Kidney (tissue), 14 donors: Measurements from ENCODE around the gene ZC3HAV1L. TPM values are rescaled to one million over a fixed set of nuclear protein-coding genes. Genes with fewer than 3 reads are reported as not detected.

Source experiments
- DNase-seq, 5 donors: peaks; one replicate each; pipeline ENCODE4 v3.0.0-alpha.2; 2013 to 2020
- FAIRE-seq: peaks from 2 replicates; lab custom pipeline; 2012; peaks lifted over from hg19 to GRCh38; lab: Jason Lieb, UNC
- H3K27ac ChIP-seq, 2 donors: one replicate each; pipeline ENCODE4 v1.7.0; 2013; ENCODE audit warnings: low read depth in 2 of 2, low read length in 2 of 2, inconsistent platforms in 1 of 2
- H3K27me3 ChIP-seq: one replicate; pipeline ENCODE4 v1.7.1; 2013; ENCODE audit warnings: low read length, inconsistent platforms; ENCODE audit not compliant: control insufficient read depth, insufficient read depth
- H3K36me3 ChIP-seq, 3 donors: one replicate each; pipeline versions ENCODE4 v1.7.0 to v1.7.1; 2013; ENCODE audit warnings: low read length in 3 of 3, control low read depth in 1 of 3, inconsistent platforms in 1 of 3; ENCODE audit not compliant: insufficient read depth in 3 of 3, control insufficient read depth in 2 of 3
- H3K4me1 ChIP-seq, 3 donors: one replicate each; pipeline versions ENCODE4 v1.7.0 to v1.7.1; 2013; ENCODE audit warnings: low read length in 3 of 3, inconsistent platforms in 1 of 3, low read depth in 1 of 3; ENCODE audit not compliant: control insufficient read depth in 2 of 3, insufficient read depth in 2 of 3
- H3K4me3 ChIP-seq, 3 donors: one replicate each; pipeline versions ENCODE4 v1.7.0 to v1.8.1; 2013; ENCODE audit warnings: low read length in 3 of 3, control low read depth in 1 of 3, inconsistent platforms in 1 of 3
- H3K9ac ChIP-seq, 3 donors: one replicate each; pipeline versions ENCODE4 v1.7.0 to v1.7.1; 2013; ENCODE audit warnings: low read length in 3 of 3, control low read depth in 1 of 3, inconsistent platforms in 1 of 3
- H3K9me3 ChIP-seq, 3 donors: one replicate each; pipeline versions ENCODE4 v1.7.0 to v1.7.1; 2013; ENCODE audit warnings: low read length in 3 of 3, control low read depth in 1 of 3, inconsistent platforms in 1 of 3; ENCODE audit not compliant: control insufficient read depth in 2 of 3, insufficient read depth in 1 of 3
- intact Hi-C: fragments of 100-400 bp; cut with DNase I; formaldehyde crosslinking; loops from one replicate; pipeline ENCODE4 v1.11.1; 2022
- polyA plus RNA-seq: library from polyadenylated mRNA; stranded (reverse); fragments of 350-450 nt; fragmentation: Illumina TruSeq; extraction: RNeasy Lipid Tissue Mini Kit (QIAGEN cat#74804); gene quantifications from one replicate; pipeline ENCODE4 v1.2.3, GENCODE V29; 2014; ENCODE audit warnings: low read depth, low replicate concordance; ENCODE audit not compliant: insufficient read depth
- total RNA-seq: library from RNA; stranded (reverse); fragmentation: NEBNext Ultra II Directional; extraction: Animal tissue kit (Norgen Biotek cat#: 25700); gene quantifications from one replicate; pipeline ENCODE4 v1.2.1, GENCODE V29; 2021
- TF ChIP-seq, protein P1 (sequence below): IDR thresholded peaks from 3 replicates; pipeline ENCODE4 v1.5.1; 2012; ENCODE audit warnings: mild to moderate bottlenecking, moderate library complexity, borderline replicate concordance; ENCODE audit not compliant: insufficient read depth; ENCODE audit errors: extremely low read depth
- donor health status: control.
- donor health status: control.
- donor health status: control.
- donor health status: control.
- donor health status: control.
- donor health status: DM: yes; HTN: yes; CAD: no.
- donor health status: Normal renal cell carcinoma (clear cell type).

Gene ZC3HAV1L
- total and polyA plus RNA-seq, 2 donors from 2014 or later, result 0.37 to 16.1 TPM

DNA sequence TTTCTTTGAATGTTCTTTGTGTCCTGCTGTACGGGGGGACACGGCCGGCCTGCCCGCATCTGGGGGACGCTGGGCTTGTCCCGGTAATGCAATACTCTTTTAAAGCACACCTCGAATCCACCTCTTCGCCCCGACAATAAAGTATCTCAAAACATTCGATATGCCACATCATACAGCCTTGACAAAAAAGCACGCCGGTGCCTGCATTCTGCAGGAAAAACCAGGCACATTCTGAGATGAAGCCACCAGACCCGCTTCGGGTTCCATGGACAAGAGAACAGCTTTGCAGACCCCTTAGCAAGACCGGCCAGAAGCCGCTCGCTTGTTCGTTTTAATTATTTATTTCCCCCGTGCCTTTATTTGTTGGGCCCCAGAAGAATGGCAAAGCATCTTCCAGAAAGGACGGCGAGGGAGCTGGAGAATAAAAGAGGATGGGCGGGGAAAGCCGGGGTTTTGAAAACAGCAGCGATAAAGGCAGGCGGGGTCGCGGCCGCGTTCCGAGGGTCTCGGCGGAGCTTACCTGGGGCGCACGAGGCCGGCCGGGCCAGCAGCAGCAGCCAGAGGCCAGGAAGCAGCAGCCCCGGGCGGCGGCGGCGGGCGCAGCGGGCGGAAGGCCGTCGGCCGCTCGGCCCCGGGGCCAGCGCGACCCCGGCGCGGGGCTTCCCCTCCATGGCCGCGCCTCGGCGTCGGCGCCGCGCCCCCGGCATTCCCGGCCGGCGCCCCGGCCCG, 55.1 kb downstream of the ZC3HAV1L start:
- H3K36me3 ChIP-seq, result no peaks in the 10 kb centered on the region
- H3K4me1 ChIP-seq, result peaks cover 0 to 17% (median 15%) of the 10 kb centered on the region in 3 donors
- intact Hi-C loops, result no loop called here
- H3K27ac ChIP-seq, result peak overlapping the region; percentile 21 to 60
- peak overlapping the region; percentile 56 to 85 (median 80) for H3K4me3 ChIP-seq
- TF ChIP-seq, protein P1, sequence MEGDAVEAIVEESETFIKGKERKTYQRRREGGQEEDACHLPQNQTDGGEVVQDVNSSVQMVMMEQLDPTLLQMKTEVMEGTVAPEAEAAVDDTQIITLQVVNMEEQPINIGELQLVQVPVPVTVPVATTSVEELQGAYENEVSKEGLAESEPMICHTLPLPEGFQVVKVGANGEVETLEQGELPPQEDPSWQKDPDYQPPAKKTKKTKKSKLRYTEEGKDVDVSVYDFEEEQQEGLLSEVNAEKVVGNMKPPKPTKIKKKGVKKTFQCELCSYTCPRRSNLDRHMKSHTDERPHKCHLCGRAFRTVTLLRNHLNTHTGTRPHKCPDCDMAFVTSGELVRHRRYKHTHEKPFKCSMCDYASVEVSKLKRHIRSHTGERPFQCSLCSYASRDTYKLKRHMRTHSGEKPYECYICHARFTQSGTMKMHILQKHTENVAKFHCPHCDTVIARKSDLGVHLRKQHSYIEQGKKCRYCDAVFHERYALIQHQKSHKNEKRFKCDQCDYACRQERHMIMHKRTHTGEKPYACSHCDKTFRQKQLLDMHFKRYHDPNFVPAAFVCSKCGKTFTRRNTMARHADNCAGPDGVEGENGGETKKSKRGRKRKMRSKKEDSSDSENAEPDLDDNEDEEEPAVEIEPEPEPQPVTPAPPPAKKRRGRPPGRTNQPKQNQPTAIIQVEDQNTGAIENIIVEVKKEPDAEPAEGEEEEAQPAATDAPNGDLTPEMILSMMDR, result no peak
- H3K9me3 ChIP-seq, result no peaks in the 10 kb centered on the region
- no peaks in the 10 kb centered on the region for H3K27me3 ChIP-seq
- no peak for FAIRE-seq
- DNase-seq, result peak; percentile 32 to 78 (median 57)
- H3K9ac ChIP-seq, result peak overlapping the region; percentile 3 to 81 (median 21)

DNA sequence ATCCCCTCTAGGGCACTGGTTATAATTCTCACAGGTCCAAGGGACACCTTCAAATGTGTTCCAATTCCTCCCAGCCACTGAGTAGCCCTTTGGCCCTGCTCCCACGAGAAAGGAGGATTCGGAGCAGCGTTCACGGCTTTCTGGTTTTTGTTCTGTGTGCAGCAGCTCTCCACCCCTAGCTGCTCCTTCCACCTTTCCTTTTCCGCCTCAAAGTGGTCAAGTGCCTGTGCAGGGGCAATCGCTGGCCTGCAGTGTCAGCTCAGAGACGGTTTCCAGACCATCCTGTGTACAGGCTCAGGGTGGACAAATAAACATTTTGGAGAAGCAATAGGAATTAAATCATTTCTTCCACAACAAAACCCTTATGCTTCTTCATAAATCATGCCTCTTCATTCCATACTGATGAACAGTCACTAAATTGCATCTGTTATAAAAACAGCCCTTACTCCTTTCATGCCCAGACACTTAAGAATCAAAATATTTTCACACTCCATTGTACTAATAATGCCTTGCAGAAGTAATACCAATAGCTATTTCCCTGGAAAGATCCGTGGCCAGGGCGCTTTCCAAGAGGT, 55.8 kb downstream of the ZC3HAV1L start:
- Histone ChIP-seq H3K4me3 (peak overlapping the region; percentile 56 to 85 (median 80)), H3K27me3 (no peaks in the 10 kb centered on the region), H3K9me3 (no peaks in the 10 kb centered on the region), H3K36me3 (no peaks in the 10 kb centered on the region), H3K27ac (peak overlapping the region; percentile 21 to 60), H3K4me1 (peaks cover 0 to 17% (median 15%) of the 10 kb centered on the region in 3 donors), H3K9ac (peak overlapping the region in 2 of 3 donors; percentile 21 to 81)
- DNase-seq (peak in 3 of 5 donors; percentile 24 to 50 (median 37)), FAIRE-seq (no peak)
- intact Hi-C loops, result no loop called here
- TF ChIP-seq, protein P1, result no peak

DNA sequence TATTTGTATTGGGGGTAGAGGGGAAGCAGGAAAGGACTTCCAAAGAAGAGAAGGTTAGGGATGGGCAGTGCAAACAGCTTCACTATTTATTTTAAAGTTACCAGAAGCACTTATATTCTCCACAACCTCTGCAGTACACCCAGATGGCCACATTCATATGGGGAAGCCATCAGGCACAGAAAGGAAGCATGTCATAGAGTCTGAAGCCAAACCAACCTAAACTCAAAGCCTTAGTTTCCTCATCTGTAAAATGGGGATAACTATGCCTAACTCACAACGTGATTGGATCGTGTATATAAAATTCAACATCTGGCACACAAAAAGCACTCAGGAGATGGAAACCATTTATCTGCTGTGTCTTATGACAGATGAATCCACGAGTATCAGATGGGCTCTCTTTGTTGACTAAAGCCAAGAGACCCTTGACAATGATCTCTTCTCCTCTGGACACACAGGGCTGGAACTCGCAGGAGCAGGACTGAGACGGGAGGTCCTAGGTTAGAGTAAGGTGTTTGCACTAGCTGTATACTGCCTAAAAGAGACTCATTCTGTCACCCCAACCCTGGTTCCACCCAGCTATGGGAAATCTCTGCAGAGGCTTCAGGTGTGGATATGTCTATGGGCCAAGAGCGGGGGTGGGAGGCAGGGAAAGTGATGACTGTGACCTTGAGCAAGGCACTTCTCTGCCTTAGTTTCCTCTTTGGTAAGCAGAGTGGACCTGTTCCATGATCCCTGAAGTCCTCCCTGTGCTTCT, 56.4 kb downstream of the ZC3HAV1L start:
- H3K4me1 ChIP-seq, result peaks cover 0 to 17% (median 15%) of the 10 kb centered on the region in 3 donors
- H3K9me3 ChIP-seq, result no peaks in the 10 kb centered on the region
- peak overlapping the region in 2 of 3 donors; percentile 80 to 85 for H3K4me3 ChIP-seq
- DNase-seq (no peak), FAIRE-seq (no peak)
- intact Hi-C loops, result no loop called here
- H3K9ac ChIP-seq, result no peak overlapping the region
- no peaks in the 10 kb centered on the region for H3K36me3 ChIP-seq
- H3K27me3 ChIP-seq, result no peaks in the 10 kb centered on the region
- peak overlapping the region; percentile 15 to 43 for H3K27ac ChIP-seq
- TF ChIP-seq, protein P1, result no peak
